HepG2 (cell line): ENCODE results near the gene MYH9. TPM values are rescaled to one million over a fixed set of nuclear protein-coding genes. Genes with fewer than 3 reads are reported as not detected.

Experiments used
- CSRNP1 ChIP-seq: sonication (generic); formaldehyde crosslinking; IDR thresholded peaks from 2 replicates; pipeline ENCODE4 v1.8.1; 2023; ENCODE audit warnings: mild to moderate bottlenecking, missing genetic modification reagents
- E2F5 ChIP-seq: sonication (generic); formaldehyde crosslinking; conservative IDR thresholded peaks from 2 replicates; pipeline ENCODE4 v1.4.0; 2020; ENCODE audit warnings: missing genetic modification reagents
- FLYWCH1 ChIP-seq: sonication (generic); formaldehyde crosslinking; IDR thresholded peaks from 2 replicates; pipeline ENCODE4 v1.8.1; 2023; ENCODE audit warnings: mild to moderate bottlenecking, missing genetic modification reagents
- GATA4 ChIP-seq: sonication (generic); IDR thresholded peaks from 2 replicates; pipeline ENCODE4 v1.6.1; 2016; ENCODE audit warnings: antibody characterized with exemption, low read depth, borderline replicate concordance
- KDM5B ChIP-seq: sonication (generic); formaldehyde crosslinking; IDR thresholded peaks from 2 replicates; pipeline ENCODE4 v1.4.0; 2020; ENCODE audit warnings: missing genetic modification reagents, mild to moderate bottlenecking, borderline replicate concordance
- KLF9 ChIP-seq: IDR thresholded peaks from 2 replicates; pipeline ENCODE4 v1.6.1; 2016; ENCODE audit warnings: low read depth
- PAX8 ChIP-seq: sonication (generic); formaldehyde crosslinking; IDR thresholded peaks from 2 replicates; pipeline ENCODE4 v1.8.0; 2022; ENCODE audit warnings: mild to moderate bottlenecking, missing genetic modification reagents, borderline replicate concordance
- POLR2AphosphoS5 ChIP-seq: IDR thresholded peaks from 2 replicates; pipeline ENCODE4 v1.6.1; 2012; ENCODE audit warnings: low read depth, low read length
- PREB ChIP-seq: sonication (generic); formaldehyde crosslinking; IDR thresholded peaks from 2 replicates; pipeline ENCODE4 v1.4.0; 2020; ENCODE audit warnings: missing genetic modification reagents
- PRPF4 ChIP-seq: fragments of 200-400 bp; formaldehyde crosslinking; IDR thresholded peaks from 2 replicates; pipeline ENCODE4 v1.6.1; 2016; ENCODE audit warnings: low read length, low read depth; ENCODE audit not compliant: poor library complexity, severe bottlenecking
- RARA ChIP-seq: IDR thresholded peaks from 2 replicates; pipeline ENCODE4 v1.6.1; 2016; ENCODE audit warnings: missing genetic modification reagents, missing compliant biosample characterization
- REST ChIP-seq, 2 experiments: IDR thresholded peaks; 2 replicates each; pipeline ENCODE4 v1.6.1; 2011 to 2012; ENCODE audit warnings: low read length in 2 of 2, borderline replicate concordance in 1 of 2, low read depth in 1 of 2, mild to moderate bottlenecking in 1 of 2, moderate library complexity in 1 of 2
- SALL2 ChIP-seq: sonication (generic); formaldehyde crosslinking; IDR thresholded peaks from 2 replicates; pipeline ENCODE4 v1.8.1; 2023; ENCODE audit warnings: mild to moderate bottlenecking, missing genetic modification reagents, inconsistent platforms
- SNAPC5 ChIP-seq: sonication (generic); formaldehyde crosslinking; IDR thresholded peaks from 2 replicates; pipeline ENCODE4 v1.8.1; 2023; ENCODE audit warnings: mild to moderate bottlenecking, missing genetic modification reagents, borderline replicate concordance
- SP4 ChIP-seq: sonication (generic); formaldehyde crosslinking; IDR thresholded peaks from 2 replicates; pipeline ENCODE4 v1.8.1; 2023; ENCODE audit warnings: mild to moderate bottlenecking, missing genetic modification reagents
- TCF7 ChIP-seq: sonication (generic); IDR thresholded peaks from 2 replicates; pipeline ENCODE4 v1.6.1; 2016; ENCODE audit warnings: antibody characterized with exemption, low read depth
- TFDP2 ChIP-seq: sonication (generic); formaldehyde crosslinking; IDR thresholded peaks from 2 replicates; pipeline ENCODE4 v1.4.0; 2020; ENCODE audit warnings: missing genetic modification reagents
- TSC22D2 ChIP-seq: sonication (generic); formaldehyde crosslinking; IDR thresholded peaks from 2 replicates; pipeline ENCODE4 v1.5.1; 2020; ENCODE audit warnings: missing genetic modification reagents, mild to moderate bottlenecking, borderline replicate concordance
- ZNF556 ChIP-seq: sonication (generic); formaldehyde crosslinking; IDR thresholded peaks from 2 replicates; pipeline ENCODE4 v1.4.0; 2020; ENCODE audit warnings: mild to moderate bottlenecking, missing genetic modification reagents, borderline replicate concordance
- ZNF740 ChIP-seq: sonication (generic); formaldehyde crosslinking; IDR thresholded peaks from 2 replicates; pipeline ENCODE4 v1.4.0; 2020; ENCODE audit warnings: missing genetic modification reagents
- ZNF75D ChIP-seq: sonication (generic); formaldehyde crosslinking; IDR thresholded peaks from 2 replicates; pipeline ENCODE4 v1.8.1; 2023; ENCODE audit warnings: missing genetic modification reagents, mild to moderate bottlenecking, borderline replicate concordance
- ZSCAN20 ChIP-seq: sonication (generic); formaldehyde crosslinking; IDR thresholded peaks from 2 replicates; pipeline ENCODE4 v1.4.0; 2020; ENCODE audit warnings: missing genetic modification reagents, mild to moderate bottlenecking, borderline replicate concordance
- polyA plus RNA-seq, 8 experiments: library from polyadenylated mRNA; depleted of rRNA in 3 of 8; stranded (reverse) in 7 of 8; unstranded in 1 of 8; fragments of >200 nt; fragmentation: Illumina TruSeq in 4 of 8; extraction: Trizol in 4 of 8; gene quantifications; 2 replicates each; pipeline versions ENCODE4 v1.2.1 to v1.2.3, GENCODE V29; 2011 to 2016; ENCODE audit warnings: low read depth in 4 of 8, missing spikeins in 1 of 8, mixed read lengths in 1 of 8; ENCODE audit not compliant: insufficient read depth in 1 of 8
- total RNA-seq, 5 experiments: library from RNA; depleted of rRNA; stranded (reverse); fragments of >200 nt; fragmentation: Illumina TruSeq; extraction: Trizol; gene quantifications; 2 replicates each; pipeline ENCODE4 v1.2.3, GENCODE V29; 2016; ENCODE audit warnings: low read depth in 1 of 5

The MYH9 gene
- total and polyA plus RNA-seq, 2 of the 13 experiments (the other 11 are each of a cell fraction or from before 2014, with no cell fraction given) = 50.7 to 98.5 TPM

GRCh38 chr22:36387709-36387958 is 133 bp downstream of the MYH9 start (continued):
- TF ChIP-seq CSRNP1 (CRISPR knock-in tag) (0 out of 2 replicates have a peak, but pooled peaks have one; percentile 26), KDM5B (CRISPR knock-in tag) (0 out of 2 replicates have a peak, but pooled peaks have one; percentile 12), PREB (CRISPR knock-in tag) (no peak), PAX8 (0 out of 2 replicates have a peak, but pooled peaks have one; percentile 84), SALL2 (CRISPR knock-in tag) (peak; percentile 87), ZNF740 (CRISPR knock-in tag) (no peak), KLF9 (CRISPR knock-in tag) (no peak), ZNF75D (CRISPR knock-in tag) (no peak), GATA4 (0 out of 2 replicates have a peak, but pooled peaks have one; percentile 38), FLYWCH1 (no peak), TCF7 (no peak), POLR2AphosphoS5 (peak; percentile 88), SNAPC5 (CRISPR knock-in tag) (no peak), E2F5 (CRISPR knock-in tag) (no peak), TFDP2 (CRISPR knock-in tag) (no peak), SP4 (CRISPR knock-in tag) (no peak), RARA (CRISPR knock-in tag) (no peak), PRPF4 (no peak), ZNF556 (CRISPR knock-in tag) (0 out of 2 replicates have a peak, but pooled peaks have one; percentile 66), TSC22D2 (CRISPR knock-in tag) (no peak), ZSCAN20 (no peak), REST (IDR thresholded peaks at IDR 0.05; ENCODE audit: borderline replicate concordance in 1 of 2, low read depth in 1 of 2, low read length in 2 of 2) (peak in 1 of 2 experiments; percentile 55; a peak in 1 of 4 replicates)
